SK-N-SH treated with all-trans-retinoic acid at 6 μM for 48 hours (cell line): ENCODE measurements around the gene TAF12.

Experiments
- ARNTL ChIP-seq: fragments of 450-650 bp; formaldehyde crosslinking; IDR thresholded peaks from 2 replicates; pipeline ENCODE4 v1.5.0; 2020; ENCODE audit warnings: low read depth, mild to moderate bottlenecking, moderate library complexity, borderline replicate concordance
- CREB5 ChIP-seq: fragments of 250-450 bp; sonication (Bioruptor Pico); IDR thresholded peaks from 2 replicates; pipeline ENCODE4 v1.5.1; 2020; ENCODE audit warnings: low read depth, mild to moderate bottlenecking, moderate library complexity
- GLIS3 ChIP-seq: fragments of 250-450 bp; sonication (Bioruptor Pico); IDR thresholded peaks from 2 replicates; pipeline ENCODE4 v1.5.0; 2020; ENCODE audit warnings: mild to moderate bottlenecking, moderate library complexity
- PATZ1 ChIP-seq: fragments of 250-450 bp; sonication (Bioruptor Pico); IDR thresholded peaks from 2 replicates; pipeline ENCODE4 v1.8.0; 2020; ENCODE audit warnings: mild to moderate bottlenecking, moderate library complexity, borderline replicate concordance
- PPARA ChIP-seq: fragments of 250-450 bp; sonication (Bioruptor Pico); IDR thresholded peaks from 2 replicates; pipeline ENCODE4 v1.5.0; 2020; ENCODE audit warnings: mild to moderate bottlenecking, borderline replicate concordance
- RARB ChIP-seq: fragments of 250-450 bp; sonication (Bioruptor Pico); IDR thresholded peaks from 2 replicates; pipeline ENCODE4 v1.8.0; 2021; ENCODE audit warnings: mild to moderate bottlenecking, moderate library complexity
- TCF4 ChIP-seq: fragments of 250-450 bp; sonication (Bioruptor Pico); IDR thresholded peaks from 2 replicates; pipeline ENCODE4 v1.8.0; 2021; ENCODE audit warnings: mild to moderate bottlenecking, moderate library complexity, borderline replicate concordance
- TOX ChIP-seq: fragments of 250-450 bp; sonication (Bioruptor Pico); IDR thresholded peaks from 2 replicates; pipeline ENCODE4 v1.8.0; 2021; ENCODE audit warnings: mild to moderate bottlenecking, moderate library complexity, borderline replicate concordance
- TSHZ2 ChIP-seq: fragments of 250-450 bp; sonication (Bioruptor Pico); IDR thresholded peaks from 2 replicates; pipeline ENCODE4 v1.5.0; 2020; ENCODE audit warnings: mild to moderate bottlenecking, moderate library complexity
- ZFP3 ChIP-seq: fragments of 250-450 bp; sonication (Bioruptor Pico); IDR thresholded peaks from 2 replicates; pipeline ENCODE4 v1.5.0; 2020; ENCODE audit warnings: mild to moderate bottlenecking, moderate library complexity
- ZFP30 ChIP-seq: fragments of 450-650 bp; formaldehyde crosslinking; IDR thresholded peaks from 2 replicates; pipeline ENCODE4 v1.5.0; 2022; ENCODE audit warnings: mild to moderate bottlenecking, moderate library complexity
- ZNF565 ChIP-seq: fragments of 450-650 bp; formaldehyde crosslinking; conservative IDR thresholded peaks from 2 replicates; pipeline ENCODE4 v1.5.0; 2020; ENCODE audit warnings: low read depth, mild to moderate bottlenecking, moderate library complexity
- ZNF70 ChIP-seq: fragments of 450-650 bp; formaldehyde crosslinking; IDR thresholded peaks from 2 replicates; pipeline ENCODE4 v1.5.0; 2020; ENCODE audit warnings: mild to moderate bottlenecking, moderate library complexity

- TF ChIP-seq TSHZ2 (CRISPR knock-in tag) = no peak
- no peak for TF ChIP-seq PPARA (CRISPR knock-in tag)
- TF ChIP-seq ZNF565 = no peak
- TF ChIP-seq PATZ1 (CRISPR knock-in tag) = no peak
- TF ChIP-seq TOX (CRISPR knock-in tag) = no peak
- TF ChIP-seq ARNTL (CRISPR knock-in tag) = no peak
- no peak for TF ChIP-seq TCF4 (CRISPR knock-in tag)
- no peak for TF ChIP-seq GLIS3 (CRISPR knock-in tag)
- TF ChIP-seq RARB = no peak
- TF ChIP-seq CREB5 = no peak
- no peak for TF ChIP-seq ZFP3 (CRISPR knock-in tag)
- TF ChIP-seq ZFP30 (CRISPR knock-in tag) = no peak
- TF ChIP-seq ZNF70 (CRISPR knock-in tag) = no peak
Measured at GRCh38 chr1:28577052-28577678, 65.7 kb downstream of the TAF12 start.
